ENCODE data around the gene ZNF532. TPM values are rescaled to one million over a fixed set of nuclear protein-coding genes. Genes with fewer than 3 reads are reported as not detected.

Gene ZNF532
- total RNA-seq, 3 donors from 2014 or later, result 4.3 to 6.1 (median 5.6) TPM

DNA sequence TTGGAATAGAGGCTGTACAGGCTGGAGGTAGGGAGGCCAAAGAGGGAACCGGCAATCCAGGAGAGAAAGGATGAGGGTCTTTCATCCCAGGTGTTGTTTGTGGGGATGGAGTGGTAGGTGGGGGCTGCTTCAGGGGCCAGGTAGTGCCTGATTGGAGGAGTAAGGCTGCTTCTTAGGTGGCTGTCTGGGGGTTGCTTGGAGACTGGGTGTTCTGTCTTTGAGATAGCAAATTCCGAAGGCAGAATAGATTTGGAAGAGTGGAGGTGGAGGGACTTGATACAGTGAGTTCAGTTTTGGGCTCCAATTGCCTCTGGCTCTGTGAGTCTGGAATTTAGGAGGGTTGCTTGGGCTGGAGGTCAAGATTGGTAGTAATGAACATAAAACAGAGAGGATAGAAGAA is 5.9 kb downstream of the ZNF532 start:
- H3K27me3 Mint-ChIP-seq (ENCODE audit: low read depth), result peaks cover 29% of the 10 kb centered on the region
- peaks cover 3% of the 10 kb centered on the region for H3K9me3 Mint-ChIP-seq
- no peak overlapping the region for H3K4me3 Mint-ChIP-seq
- no peak for ATAC-seq
- H3K4me1 Mint-ChIP-seq (ENCODE audit: low read depth), result no peaks in the 10 kb centered on the region
- H3K36me3 Mint-ChIP-seq (ENCODE audit: insufficient read depth), result peaks cover 5% of the 10 kb centered on the region
- DNase-seq, result no peak

DNA sequence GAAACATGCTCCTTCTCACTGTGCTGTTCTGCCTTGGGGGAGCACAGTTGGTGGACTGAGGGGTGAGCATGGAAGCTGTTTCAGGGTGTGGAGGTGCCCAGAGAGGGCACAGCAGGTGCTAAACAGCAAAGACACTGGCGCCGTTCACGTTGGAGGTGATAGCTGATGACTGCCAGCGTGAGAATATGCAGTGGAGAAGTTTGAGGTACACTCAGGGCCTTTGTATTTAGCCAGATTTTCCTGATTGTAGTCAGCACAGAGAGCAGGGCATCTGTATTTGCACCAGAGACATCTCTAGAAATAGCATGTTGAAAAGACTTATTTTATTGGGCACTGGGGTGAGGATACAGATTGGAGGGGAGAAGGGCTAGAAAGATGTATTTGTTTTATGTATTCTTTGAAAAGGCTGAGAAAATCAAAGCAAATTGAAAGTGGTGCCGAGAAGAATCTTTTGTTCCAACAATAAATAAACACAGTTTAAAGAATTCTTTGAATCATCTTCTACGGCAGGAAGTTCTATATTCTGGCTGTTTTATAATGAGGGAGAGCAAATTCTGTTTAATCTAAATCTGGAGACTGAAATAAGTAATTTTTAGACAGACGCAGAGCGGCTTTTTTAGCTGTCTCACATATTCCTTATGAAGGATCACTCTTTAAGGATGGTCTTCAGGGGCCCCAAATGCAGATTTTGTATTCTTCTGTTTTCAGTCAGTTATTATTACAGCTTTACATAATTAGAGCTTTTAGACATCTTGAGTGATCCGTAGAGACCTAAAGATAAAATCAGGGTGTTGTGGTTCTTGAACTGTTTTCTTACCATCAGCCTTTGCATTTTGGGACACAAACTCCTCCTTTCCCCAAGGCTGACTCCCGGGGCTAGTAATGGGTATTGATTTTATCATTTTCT is 7.1 kb downstream of the ZNF532 start:
- ATAC-seq (no peak), DNase-seq (no peak)
- H3K4me1 Mint-ChIP-seq (ENCODE audit: low read depth), result no peaks in the 10 kb centered on the region
- peaks cover 23% of the 10 kb centered on the region for H3K27me3 Mint-ChIP-seq (ENCODE audit: low read depth)
- no peak overlapping the region for H3K4me3 Mint-ChIP-seq
- peaks cover 3% of the 10 kb centered on the region for H3K9me3 Mint-ChIP-seq
- peaks cover 4% of the 10 kb centered on the region for H3K36me3 Mint-ChIP-seq (ENCODE audit: insufficient read depth)

GRCh38 chr18:58878640-58879039 is 14.0 kb downstream of the ZNF532 start:
- no peak for ATAC-seq
- Mint-ChIP-seq H3K36me3 (ENCODE audit: insufficient read depth) (no peaks in the 10 kb centered on the region), H3K4me3 (no peak overlapping the region), H3K4me1 (ENCODE audit: low read depth) (no peaks in the 10 kb centered on the region), H3K27me3 (ENCODE audit: low read depth) (peaks cover 5% of the 10 kb centered on the region), H3K9me3 (no peaks in the 10 kb centered on the region)
- DNase-seq, result no peak

- no peaks in the 10 kb centered on the region for H3K9me3 Mint-ChIP-seq
- peaks cover 2% of the 10 kb centered on the region for H3K27me3 Mint-ChIP-seq (ENCODE audit: low read depth)
- DNase-seq (no peak), ATAC-seq (no peak)
- H3K4me3 Mint-ChIP-seq, result no peak overlapping the region
- no peaks in the 10 kb centered on the region for H3K36me3 Mint-ChIP-seq (ENCODE audit: insufficient read depth)
- H3K4me1 Mint-ChIP-seq (ENCODE audit: low read depth), result peaks cover under 1% of the 10 kb centered on the region
Observed at GRCh38 chr18:58881477-58881876, 16.8 kb downstream of the ZNF532 start.

- H3K36me3 Mint-ChIP-seq (ENCODE audit: insufficient read depth), result no peaks in the 10 kb centered on the region
- no peak overlapping the region for H3K4me3 Mint-ChIP-seq
- H3K9me3 Mint-ChIP-seq, result no peaks in the 10 kb centered on the region
- H3K27me3 Mint-ChIP-seq (ENCODE audit: low read depth), result peaks cover 2% of the 10 kb centered on the region
- peaks cover 5% of the 10 kb centered on the region for H3K4me1 Mint-ChIP-seq (ENCODE audit: low read depth)
- ATAC-seq, result no peak
- no peak for DNase-seq
Observed at GRCh38 chr18:58882044-58882443, 17.4 kb downstream of the ZNF532 start.

DNA sequence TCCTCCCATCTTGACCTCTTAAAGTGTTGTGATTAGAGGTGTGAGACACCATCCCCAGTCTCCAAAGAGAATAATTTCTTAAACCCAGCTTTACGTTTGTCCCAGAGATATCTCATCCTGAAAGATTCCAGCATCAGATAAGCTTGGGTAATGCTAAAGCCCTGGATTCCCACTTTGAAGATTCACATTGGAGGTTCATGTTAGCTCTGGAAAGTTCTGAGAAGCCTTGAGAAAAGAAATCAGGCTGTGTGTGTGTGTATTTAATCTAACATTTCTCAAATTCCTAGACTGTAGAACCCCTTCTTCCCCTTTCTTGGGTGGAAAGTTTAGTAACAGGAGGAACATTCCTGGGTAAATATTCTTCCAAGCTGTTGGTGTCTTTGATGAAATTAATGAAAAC is 18.0 kb downstream of the ZNF532 start:
- no peaks in the 10 kb centered on the region for H3K9me3 Mint-ChIP-seq
- H3K4me3 Mint-ChIP-seq, result no peak overlapping the region
- no peak for DNase-seq
- peaks cover 6% of the 10 kb centered on the region for H3K27me3 Mint-ChIP-seq (ENCODE audit: low read depth)
- no peak for ATAC-seq
- H3K4me1 Mint-ChIP-seq (ENCODE audit: low read depth), result peaks cover 11% of the 10 kb centered on the region
- H3K36me3 Mint-ChIP-seq (ENCODE audit: insufficient read depth), result no peaks in the 10 kb centered on the region

DNA sequence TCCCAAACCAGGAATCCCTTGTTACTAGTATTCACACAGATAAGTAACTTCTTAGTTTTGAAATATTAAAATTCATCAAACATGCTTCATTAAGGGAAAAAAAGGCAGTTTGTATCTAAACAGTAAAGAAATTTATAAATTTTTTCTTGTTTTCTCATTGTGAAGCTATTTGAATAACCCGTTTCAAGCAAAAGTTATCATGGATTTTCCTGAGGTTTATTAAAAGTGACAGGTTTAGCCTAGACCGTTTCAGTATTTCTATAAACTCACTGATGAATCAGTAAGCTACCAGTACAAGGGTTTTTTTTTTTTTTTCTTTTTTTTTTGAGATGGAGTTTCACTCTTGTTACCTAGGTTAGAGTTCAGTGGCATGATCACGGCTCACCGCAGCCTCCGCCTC is 20.0 kb downstream of the ZNF532 start:
- ATAC-seq, result no peak
- H3K36me3 Mint-ChIP-seq (ENCODE audit: insufficient read depth), result no peaks in the 10 kb centered on the region
- peaks cover 12% of the 10 kb centered on the region for H3K27me3 Mint-ChIP-seq (ENCODE audit: low read depth)
- no peak for DNase-seq
- peaks cover 12% of the 10 kb centered on the region for H3K4me1 Mint-ChIP-seq (ENCODE audit: low read depth)
- H3K4me3 Mint-ChIP-seq, result no peak overlapping the region
- H3K9me3 Mint-ChIP-seq, result no peaks in the 10 kb centered on the region

GRCh38 chr18:58886431-58886830 is 21.8 kb downstream of the ZNF532 start:
- Mint-ChIP-seq H3K4me3 (no peak overlapping the region), H3K36me3 (ENCODE audit: insufficient read depth) (no peaks in the 10 kb centered on the region), H3K4me1 (ENCODE audit: low read depth) (peaks cover 12% of the 10 kb centered on the region), H3K9me3 (no peaks in the 10 kb centered on the region), H3K27me3 (ENCODE audit: low read depth) (peaks cover 12% of the 10 kb centered on the region)
- DNase-seq (no peak), ATAC-seq (no peak)

DNA sequence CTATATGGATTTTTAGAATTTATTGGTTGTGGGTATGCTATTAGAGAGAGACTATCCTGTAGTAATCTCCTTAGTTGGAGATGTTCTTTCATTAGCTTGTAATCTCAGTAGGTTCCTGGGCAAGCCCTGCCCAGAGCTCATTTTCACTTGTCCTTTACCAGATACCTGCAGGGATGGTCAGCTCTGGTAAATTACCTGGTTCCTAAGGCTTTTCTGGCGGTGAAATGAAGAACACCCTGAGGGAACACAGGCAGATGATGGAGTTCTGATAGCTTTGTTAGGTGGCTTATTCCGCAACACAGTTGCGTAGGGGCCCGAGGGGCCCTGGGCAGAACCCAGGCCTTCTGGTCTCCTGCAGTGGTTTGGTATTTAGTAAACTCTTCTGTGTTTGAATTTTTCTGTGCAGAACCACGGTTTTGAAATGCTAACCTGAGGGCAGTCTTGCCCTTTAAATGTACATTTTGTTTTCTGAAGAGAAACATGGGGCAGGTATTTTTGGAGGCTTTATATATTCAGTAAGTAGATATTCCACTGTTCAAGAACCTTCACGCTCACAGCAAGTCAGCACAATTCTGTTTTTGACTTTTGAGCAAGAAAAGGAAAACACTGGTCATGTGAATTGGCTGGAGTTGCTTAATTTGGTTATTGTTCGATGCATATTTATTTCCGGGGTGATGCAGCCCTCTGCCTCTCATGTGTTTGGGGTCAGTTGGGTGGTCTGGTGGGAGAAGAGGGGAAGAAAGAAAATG is 22.4 kb downstream of the ZNF532 start:
- Mint-ChIP-seq H3K27me3 (ENCODE audit: low read depth) (peaks cover 13% of the 10 kb centered on the region), H3K9me3 (no peaks in the 10 kb centered on the region), H3K4me3 (no peak overlapping the region), H3K36me3 (ENCODE audit: insufficient read depth) (no peaks in the 10 kb centered on the region), H3K4me1 (ENCODE audit: low read depth) (peaks cover 14% of the 10 kb centered on the region)
- ATAC-seq (no peak), DNase-seq (no peak)

DNA sequence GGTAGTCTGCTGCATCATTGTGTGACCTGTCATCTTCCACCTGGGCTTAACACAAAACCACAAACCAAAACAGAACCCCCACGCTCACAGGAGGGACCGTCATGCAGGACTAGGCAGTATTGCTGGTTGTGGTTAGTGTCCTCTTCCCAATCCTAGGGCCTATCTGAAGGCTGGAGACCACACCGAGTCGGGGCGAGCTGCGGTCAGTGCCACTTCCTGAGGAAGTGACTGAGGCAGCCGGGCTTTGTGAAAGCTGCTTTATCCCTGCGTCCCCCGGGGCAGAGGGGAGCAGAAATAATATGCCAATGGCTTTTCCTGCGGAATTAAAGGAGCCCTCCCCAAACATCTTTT is 22.9 kb downstream of the ZNF532 start:
- H3K27me3 Mint-ChIP-seq (ENCODE audit: low read depth), result peaks cover 13% of the 10 kb centered on the region
- ATAC-seq, result peak in 1 of 2 donors; percentile 46
- no peak overlapping the region for H3K4me3 Mint-ChIP-seq

DNA sequence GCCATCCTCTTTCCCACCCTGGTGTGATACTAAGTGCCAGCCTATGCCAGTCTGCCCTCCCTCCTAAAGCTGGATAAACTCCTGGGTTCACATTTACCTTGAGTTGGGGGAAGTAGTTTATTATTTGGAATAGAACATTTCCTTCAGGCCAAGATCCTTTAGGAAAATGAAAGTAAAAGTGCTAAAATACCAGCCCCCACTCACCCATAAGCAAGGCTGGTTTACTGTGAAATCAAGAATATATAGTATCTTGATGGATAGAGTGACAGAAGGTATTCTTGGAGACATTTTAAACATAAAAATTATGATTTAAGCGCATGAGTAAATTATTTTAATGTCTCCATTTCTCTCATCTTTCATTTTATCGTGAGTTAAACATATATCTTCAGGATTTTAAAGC is 27.1 kb downstream of the ZNF532 start:
- DNase-seq (no peak), ATAC-seq (no peak)
- H3K27me3 Mint-ChIP-seq (ENCODE audit: low read depth), result peaks cover 11% of the 10 kb centered on the region
- H3K9me3 Mint-ChIP-seq, result no peaks in the 10 kb centered on the region
- peaks cover 20% of the 10 kb centered on the region for H3K4me1 Mint-ChIP-seq (ENCODE audit: low read depth)
- no peak overlapping the region for H3K4me3 Mint-ChIP-seq
- H3K36me3 Mint-ChIP-seq (ENCODE audit: insufficient read depth), result no peaks in the 10 kb centered on the region

More for the DNA sequence above, 22.9 kb downstream of the ZNF532 start:
- no peaks in the 10 kb centered on the region for H3K36me3 Mint-ChIP-seq (ENCODE audit: insufficient read depth)
- peaks cover 14% of the 10 kb centered on the region for H3K4me1 Mint-ChIP-seq (ENCODE audit: low read depth)
- H3K9me3 Mint-ChIP-seq, result no peaks in the 10 kb centered on the region
- no peak for DNase-seq

- Mint-ChIP-seq H3K9me3 (no peaks in the 10 kb centered on the region), H3K4me3 (no peak overlapping the region), H3K36me3 (ENCODE audit: insufficient read depth) (no peaks in the 10 kb centered on the region), H3K4me1 (ENCODE audit: low read depth) (peaks cover 14% of the 10 kb centered on the region), H3K27me3 (ENCODE audit: low read depth) (peaks cover 7% of the 10 kb centered on the region)
- DNase-seq (no peak), ATAC-seq (no peak)
Observed at GRCh38 chr18:58892488-58892887, 27.8 kb downstream of the ZNF532 start.

DNA sequence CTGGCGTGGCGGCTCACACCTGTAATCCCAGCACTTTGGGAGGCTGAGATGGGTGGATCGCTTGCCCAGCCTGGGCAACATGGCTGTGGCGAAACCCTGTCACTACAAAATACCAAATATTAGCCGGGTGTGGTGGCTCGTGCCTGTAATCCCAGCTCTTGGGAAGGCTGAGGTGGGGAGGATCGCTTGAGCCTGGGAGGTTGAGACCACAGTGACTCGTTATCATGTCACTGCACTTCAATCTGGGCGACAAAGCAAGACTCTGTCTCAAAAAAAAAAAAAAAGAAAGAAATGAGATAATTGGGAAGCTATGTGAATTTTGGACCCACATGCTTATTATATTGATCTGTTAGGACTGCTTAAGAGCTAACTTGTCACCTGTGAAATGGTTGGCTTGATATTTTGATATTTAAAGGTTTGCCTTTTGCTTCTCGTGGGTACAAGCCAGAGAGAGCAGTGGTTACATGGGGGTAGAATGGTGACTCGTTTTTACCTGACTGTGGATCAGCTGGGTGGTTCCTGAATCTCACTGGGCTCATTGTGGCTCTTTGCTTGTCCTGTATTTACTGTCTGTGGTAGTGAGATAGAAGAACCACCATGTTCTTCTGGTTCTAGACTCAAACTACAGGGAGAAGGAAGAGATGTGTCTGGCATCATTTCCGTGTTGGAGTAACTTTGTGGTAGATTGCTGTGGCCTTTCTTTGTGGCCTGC is 28.9 kb downstream of the ZNF532 start:
- Mint-ChIP-seq H3K27me3 (ENCODE audit: low read depth) (peaks cover 7% of the 10 kb centered on the region), H3K4me1 (ENCODE audit: low read depth) (peaks cover 12% of the 10 kb centered on the region), H3K4me3 (no peak overlapping the region), H3K9me3 (no peaks in the 10 kb centered on the region), H3K36me3 (ENCODE audit: insufficient read depth) (no peaks in the 10 kb centered on the region)
- DNase-seq, result no peak
- ATAC-seq, result no peak

GRCh38 chr18:58894930-58895329 is 30.3 kb downstream of the ZNF532 start:
- Mint-ChIP-seq H3K9me3 (no peaks in the 10 kb centered on the region), H3K4me3 (no peak overlapping the region), H3K36me3 (ENCODE audit: insufficient read depth) (no peaks in the 10 kb centered on the region), H3K4me1 (ENCODE audit: low read depth) (peaks cover 12% of the 10 kb centered on the region), H3K27me3 (ENCODE audit: low read depth) (peaks cover 2% of the 10 kb centered on the region)
- DNase-seq, result no peak
- ATAC-seq, result no peak

Data from activated T-cell treated with anti-CD3 and anti-CD28 coated beads, Interleukin-2, amount 50 U/mL, for 4 hours (primary cell).